KMS-11 (cell line): ENCODE measurements around the gene GRM2.

ENCODE experiments used
- H2AFZ ChIP-seq: fragments of 200-600 bp; sonication (generic); 2 replicates; pipeline ENCODE4 v1.6.1; 2016; ENCODE audit warnings: antibody characterized with exemption, mixed run types, low read depth
- H3K27ac ChIP-seq: fragments of 200-600 bp; sonication (generic); 2 replicates; pipeline ENCODE4 v1.6.1; 2016; ENCODE audit warnings: mild to moderate bottlenecking, mixed run types
- H3K27me3 ChIP-seq: fragments of 200-600 bp; sonication (generic); 2 replicates; pipeline ENCODE4 v1.6.1; 2017; ENCODE audit warnings: mild to moderate bottlenecking, low read depth, mixed run types, moderate library complexity; ENCODE audit not compliant: insufficient read depth
- H3K36me3 ChIP-seq: fragments of 200-600 bp; sonication (generic); 2 replicates; pipeline ENCODE4 v1.6.1; 2017; ENCODE audit warnings: mild to moderate bottlenecking, mixed run types; ENCODE audit not compliant: insufficient read depth
- H3K4me1 ChIP-seq: fragments of 200-600 bp; sonication (generic); 2 replicates; pipeline ENCODE4 v1.6.1; 2016; ENCODE audit warnings: mild to moderate bottlenecking, low read depth, mixed run types; ENCODE audit not compliant: poor library complexity, severe bottlenecking
- H3K4me2 ChIP-seq: fragments of 200-600 bp; sonication (generic); 2 replicates; pipeline ENCODE4 v1.7.0; 2016; ENCODE audit warnings: mild to moderate bottlenecking, mixed run types
- H3K4me3 ChIP-seq: fragments of 200-600 bp; sonication (generic); IDR thresholded peaks from 2 replicates; pipeline ENCODE4 v1.6.1; 2017; ENCODE audit warnings: low read depth, low read length, mixed read lengths; ENCODE audit not compliant: insufficient read depth
- H3K79me2 ChIP-seq: fragments of 200-600 bp; sonication (generic); 2 replicates; pipeline ENCODE4 v1.6.1; 2016; ENCODE audit warnings: low read depth, mixed run types; ENCODE audit not compliant: insufficient read depth
- H3K9ac ChIP-seq: fragments of 200-600 bp; sonication (generic); 2 replicates; pipeline ENCODE4 v1.6.1; 2016; ENCODE audit warnings: mild to moderate bottlenecking, mixed run types
- H4K20me1 ChIP-seq: fragments of 200-600 bp; sonication (generic); 2 replicates; pipeline ENCODE4 v1.6.1; 2016; ENCODE audit warnings: mild to moderate bottlenecking, mixed run types; ENCODE audit not compliant: insufficient read depth
- TF ChIP-seq, protein P1 (sequence below): fragments of 200-600 bp; sonication (generic); conservative IDR thresholded peaks from 2 replicates; pipeline ENCODE4 v1.6.1; 2017; ENCODE audit warnings: low read depth, mild to moderate bottlenecking, antibody characterized with exemption, low read length, moderate library complexity, mixed read lengths

The GRM2 gene

DNA sequence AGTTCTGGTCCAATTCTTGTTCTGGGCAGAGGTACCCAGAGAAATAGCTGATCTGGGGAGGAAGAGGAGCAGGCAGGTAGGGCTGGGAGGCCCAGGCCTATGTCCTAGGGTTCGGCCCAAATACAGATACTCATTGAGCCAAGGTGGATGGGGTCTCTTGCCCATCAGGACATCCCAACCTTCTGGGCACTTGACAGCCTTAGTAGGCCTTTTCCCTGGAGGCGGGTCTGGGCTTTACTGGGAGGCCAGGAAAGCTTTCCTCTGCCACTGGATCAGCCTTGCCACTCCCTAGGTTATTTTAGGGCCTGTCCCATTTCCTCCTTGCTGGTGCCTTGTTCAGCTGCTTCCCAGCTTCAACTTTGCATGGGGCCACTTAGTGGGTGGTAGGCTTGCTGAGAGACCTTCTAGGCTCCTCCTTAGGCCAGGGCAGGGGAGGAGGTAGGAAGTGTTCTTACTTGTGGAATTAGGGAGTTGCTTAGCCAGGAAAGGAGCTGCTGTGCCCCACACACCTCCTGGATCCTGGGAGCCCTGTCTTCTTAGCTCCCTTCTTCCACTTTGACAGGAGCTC is 26.1 kb upstream of the GRM2 start:
- Histone ChIP-seq H3K27me3 (no peaks in the 10 kb centered on the region), H3K27ac (0 out of 2 replicates have a peak overlapping the region, but pooled peaks have one; percentile 18), H3K4me2 (peak overlapping the region; percentile 46; the same call in 1 of the 2 replicates), H2AFZ (no peak overlapping the region), H3K36me3 (no peaks in the 10 kb centered on the region), H3K4me3 (no peak overlapping the region), H3K9ac (no peak overlapping the region), H3K4me1 (peaks cover 18% of the 10 kb centered on the region), H3K79me2 (no peaks in the 10 kb centered on the region), H4K20me1 (no peaks in the 10 kb centered on the region)
- TF ChIP-seq, protein P1, sequence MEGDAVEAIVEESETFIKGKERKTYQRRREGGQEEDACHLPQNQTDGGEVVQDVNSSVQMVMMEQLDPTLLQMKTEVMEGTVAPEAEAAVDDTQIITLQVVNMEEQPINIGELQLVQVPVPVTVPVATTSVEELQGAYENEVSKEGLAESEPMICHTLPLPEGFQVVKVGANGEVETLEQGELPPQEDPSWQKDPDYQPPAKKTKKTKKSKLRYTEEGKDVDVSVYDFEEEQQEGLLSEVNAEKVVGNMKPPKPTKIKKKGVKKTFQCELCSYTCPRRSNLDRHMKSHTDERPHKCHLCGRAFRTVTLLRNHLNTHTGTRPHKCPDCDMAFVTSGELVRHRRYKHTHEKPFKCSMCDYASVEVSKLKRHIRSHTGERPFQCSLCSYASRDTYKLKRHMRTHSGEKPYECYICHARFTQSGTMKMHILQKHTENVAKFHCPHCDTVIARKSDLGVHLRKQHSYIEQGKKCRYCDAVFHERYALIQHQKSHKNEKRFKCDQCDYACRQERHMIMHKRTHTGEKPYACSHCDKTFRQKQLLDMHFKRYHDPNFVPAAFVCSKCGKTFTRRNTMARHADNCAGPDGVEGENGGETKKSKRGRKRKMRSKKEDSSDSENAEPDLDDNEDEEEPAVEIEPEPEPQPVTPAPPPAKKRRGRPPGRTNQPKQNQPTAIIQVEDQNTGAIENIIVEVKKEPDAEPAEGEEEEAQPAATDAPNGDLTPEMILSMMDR: no peak

DNA sequence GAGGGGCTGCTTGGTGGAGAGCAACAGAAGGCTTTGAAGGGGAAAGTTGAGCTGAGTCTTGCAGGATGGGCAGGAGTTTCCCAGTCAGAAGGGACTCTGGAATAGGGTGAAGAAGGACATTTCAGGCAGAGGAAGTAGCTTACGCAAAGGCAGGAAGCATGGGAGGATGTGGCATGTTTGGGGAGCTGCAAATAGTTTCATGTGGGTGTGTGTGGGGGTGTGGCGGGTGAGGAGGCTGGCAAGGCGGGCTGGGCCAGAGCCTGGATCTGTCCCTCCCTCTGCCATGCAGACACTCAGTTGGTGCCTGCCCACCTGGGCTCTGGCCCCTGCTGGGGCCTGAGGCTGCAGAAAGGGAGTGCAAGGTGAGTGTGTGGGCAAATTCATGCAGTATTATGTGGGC is 25.4 kb upstream of the GRM2 start:
- Histone ChIP-seq H3K4me1 (peaks cover 18% of the 10 kb centered on the region), H3K27me3 (no peaks in the 10 kb centered on the region), H3K27ac (peak overlapping the region; percentile 18; the same call in 1 of the 2 replicates), H3K36me3 (no peaks in the 10 kb centered on the region), H4K20me1 (no peaks in the 10 kb centered on the region), H3K4me2 (peak overlapping the region; percentile 46), H2AFZ (no peak overlapping the region), H3K4me3 (no peak overlapping the region), H3K79me2 (no peaks in the 10 kb centered on the region), H3K9ac (no peak overlapping the region)
- TF ChIP-seq, protein P1: no peak

DNA sequence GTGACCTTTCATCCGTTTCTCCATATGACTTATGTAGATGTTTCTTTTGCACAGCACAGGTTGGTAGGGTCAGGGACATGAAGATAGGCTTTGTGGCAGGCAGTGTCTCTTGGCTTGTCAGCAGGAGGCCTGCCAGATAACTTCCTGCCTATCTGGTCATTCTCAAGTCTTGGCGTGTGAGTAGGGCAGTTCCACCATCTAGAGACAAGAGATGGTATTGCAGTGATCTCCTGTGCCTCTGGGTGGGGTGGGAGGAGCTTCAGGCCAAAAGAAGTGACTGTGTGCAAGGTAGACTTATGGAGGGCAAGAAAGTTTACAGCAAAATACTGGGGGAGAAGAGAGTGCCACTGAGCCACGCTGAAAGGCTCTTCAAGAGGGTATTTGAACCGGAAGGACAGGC is 24.8 kb upstream of the GRM2 start:
- H3K4me3 ChIP-seq: no peak overlapping the region
- no peaks in the 10 kb centered on the region for H3K36me3 ChIP-seq
- H3K79me2 ChIP-seq: no peaks in the 10 kb centered on the region
- H3K27me3 ChIP-seq: no peaks in the 10 kb centered on the region
- H2AFZ ChIP-seq: no peak overlapping the region
- TF ChIP-seq, protein P1: peak; percentile 70
- H3K27ac ChIP-seq: peak overlapping the region; percentile 18; the same call in 1 of the 2 replicates
- peak overlapping the region; percentile 46 for H3K4me2 ChIP-seq
- H3K9ac ChIP-seq: no peak overlapping the region
- no peaks in the 10 kb centered on the region for H4K20me1 ChIP-seq
- peaks cover 18% of the 10 kb centered on the region for H3K4me1 ChIP-seq

DNA sequence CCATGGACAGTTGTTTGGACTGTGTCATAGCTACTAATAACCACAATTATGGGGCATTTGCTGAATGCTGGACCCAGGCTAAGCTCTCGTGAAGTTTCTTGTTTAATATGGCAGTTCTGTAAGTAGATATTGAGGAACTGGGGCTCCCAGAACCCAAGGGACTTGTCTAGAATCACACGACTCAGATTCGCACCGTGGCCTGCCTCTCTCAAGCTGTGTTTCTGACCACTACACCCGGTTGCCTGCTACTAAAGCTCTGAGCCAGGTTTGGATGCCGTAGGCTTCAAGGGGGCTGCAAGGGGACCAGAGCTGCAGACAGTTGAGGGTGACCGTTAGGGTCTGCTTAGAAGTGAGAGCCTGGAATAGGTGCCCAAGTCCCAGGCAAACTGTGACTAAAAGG is 24.3 kb upstream of the GRM2 start:
- H3K4me3 ChIP-seq: no peak overlapping the region
- H4K20me1 ChIP-seq: no peaks in the 10 kb centered on the region
- no peaks in the 10 kb centered on the region for H3K27me3 ChIP-seq
- H3K4me1 ChIP-seq: peaks cover 18% of the 10 kb centered on the region
- H3K27ac ChIP-seq: no peak overlapping the region
- H3K4me2 ChIP-seq: no peak overlapping the region
- H2AFZ ChIP-seq: no peak overlapping the region
- H3K79me2 ChIP-seq: no peaks in the 10 kb centered on the region
- H3K36me3 ChIP-seq: no peaks in the 10 kb centered on the region
- TF ChIP-seq, protein P1: no peak
- no peak overlapping the region for H3K9ac ChIP-seq
